KMS-11 (cell line): ENCODE results near the gene PHF21A.

Experiments
- H2AFZ ChIP-seq: fragments of 200-600 bp; sonication (generic); 2 replicates; pipeline ENCODE4 v1.6.1; 2016; ENCODE audit warnings: antibody characterized with exemption, mixed run types, low read depth
- H3K27ac ChIP-seq: fragments of 200-600 bp; sonication (generic); 2 replicates; pipeline ENCODE4 v1.6.1; 2016; ENCODE audit warnings: mild to moderate bottlenecking, mixed run types
- H3K27me3 ChIP-seq: fragments of 200-600 bp; sonication (generic); 2 replicates; pipeline ENCODE4 v1.6.1; 2017; ENCODE audit warnings: mild to moderate bottlenecking, low read depth, mixed run types, moderate library complexity; ENCODE audit not compliant: insufficient read depth
- H3K36me3 ChIP-seq: fragments of 200-600 bp; sonication (generic); 2 replicates; pipeline ENCODE4 v1.6.1; 2017; ENCODE audit warnings: mild to moderate bottlenecking, mixed run types; ENCODE audit not compliant: insufficient read depth
- H3K4me1 ChIP-seq: fragments of 200-600 bp; sonication (generic); 2 replicates; pipeline ENCODE4 v1.6.1; 2016; ENCODE audit warnings: mild to moderate bottlenecking, low read depth, mixed run types; ENCODE audit not compliant: poor library complexity, severe bottlenecking
- H3K4me2 ChIP-seq: fragments of 200-600 bp; sonication (generic); 2 replicates; pipeline ENCODE4 v1.7.0; 2016; ENCODE audit warnings: mild to moderate bottlenecking, mixed run types
- H3K4me3 ChIP-seq: fragments of 200-600 bp; sonication (generic); IDR thresholded peaks from 2 replicates; pipeline ENCODE4 v1.6.1; 2017; ENCODE audit warnings: low read depth, low read length, mixed read lengths; ENCODE audit not compliant: insufficient read depth
- H3K79me2 ChIP-seq: fragments of 200-600 bp; sonication (generic); 2 replicates; pipeline ENCODE4 v1.6.1; 2016; ENCODE audit warnings: low read depth, mixed run types; ENCODE audit not compliant: insufficient read depth
- H3K9ac ChIP-seq: fragments of 200-600 bp; sonication (generic); 2 replicates; pipeline ENCODE4 v1.6.1; 2016; ENCODE audit warnings: mild to moderate bottlenecking, mixed run types
- H4K20me1 ChIP-seq: fragments of 200-600 bp; sonication (generic); 2 replicates; pipeline ENCODE4 v1.6.1; 2016; ENCODE audit warnings: mild to moderate bottlenecking, mixed run types; ENCODE audit not compliant: insufficient read depth
- CTCF ChIP-seq: fragments of 200-600 bp; sonication (generic); conservative IDR thresholded peaks from 2 replicates; pipeline ENCODE4 v1.6.1; 2017; ENCODE audit warnings: low read depth, mild to moderate bottlenecking, antibody characterized with exemption, low read length, moderate library complexity, mixed read lengths

The PHF21A gene

GRCh38 chr11:45927684-45928413 lies 193.4 kb downstream of the PHF21A start:
- no peak overlapping the region for H3K4me2 ChIP-seq
- no peak for TF ChIP-seq CTCF

GRCh38 chr11:45927332-45927683 lies 193.9 kb downstream of the PHF21A start:
- Histone ChIP-seq H3K9ac (no peak overlapping the region), H3K27ac (no peak overlapping the region), H3K4me2 (no peak overlapping the region), H4K20me1 (no peaks in the 10 kb centered on the region), H2AFZ (no peak overlapping the region), H3K36me3 (no peaks in the 10 kb centered on the region), H3K79me2 (no peaks in the 10 kb centered on the region), H3K27me3 (0 out of 2 replicates have a peak, but pooled peaks cover 5% of the 10 kb centered on the region), H3K4me3 (no peak overlapping the region), H3K4me1 (peaks cover 15% of the 10 kb centered on the region)
- TF ChIP-seq CTCF: no peak

More at GRCh38 chr11:45927684-45928413, 193.4 kb downstream of the PHF21A start:
- H2AFZ ChIP-seq: no peak overlapping the region
- H3K36me3 ChIP-seq: no peaks in the 10 kb centered on the region
- H3K4me3 ChIP-seq: no peak overlapping the region
- H4K20me1 ChIP-seq: no peaks in the 10 kb centered on the region
- H3K9ac ChIP-seq: no peak overlapping the region
- 0 out of 2 replicates have a peak, but pooled peaks cover 5% of the 10 kb centered on the region for H3K27me3 ChIP-seq
- H3K27ac ChIP-seq: no peak overlapping the region
- H3K4me1 ChIP-seq: peaks cover 15% of the 10 kb centered on the region
- H3K79me2 ChIP-seq: no peaks in the 10 kb centered on the region

- no peak for TF ChIP-seq CTCF
- Histone ChIP-seq H3K4me2 (no peak overlapping the region), H3K27me3 (0 out of 2 replicates have a peak, but pooled peaks cover 5% of the 10 kb centered on the region), H3K79me2 (no peaks in the 10 kb centered on the region), H3K4me1 (peaks cover 15% of the 10 kb centered on the region), H4K20me1 (no peaks in the 10 kb centered on the region), H3K27ac (no peak overlapping the region), H2AFZ (no peak overlapping the region), H3K36me3 (no peaks in the 10 kb centered on the region), H3K9ac (no peak overlapping the region), H3K4me3 (no peak overlapping the region)
Observed at GRCh38 chr11:45926536-45927331, 194.5 kb downstream of the PHF21A start.

- Histone ChIP-seq H3K4me3 (no peak overlapping the region), H4K20me1 (no peaks in the 10 kb centered on the region), H3K79me2 (no peaks in the 10 kb centered on the region), H3K36me3 (no peaks in the 10 kb centered on the region), H3K4me1 (peaks cover 15% of the 10 kb centered on the region), H3K9ac (no peak overlapping the region), H3K4me2 (no peak overlapping the region), H3K27me3 (0 out of 2 replicates have a peak, but pooled peaks cover 5% of the 10 kb centered on the region), H3K27ac (no peak overlapping the region), H2AFZ (no peak overlapping the region)
- TF ChIP-seq CTCF: no peak
Observed at GRCh38 chr11:45926001-45926401, 195.3 kb downstream of the PHF21A start.
